GM18508 (cell line): ENCODE data around the gene FZR1.
"Not testable (repeated sequence)": the region's sequence is repeated elsewhere in the genome, so short reads cannot be mapped to it uniquely, and the experiment has no call there.

Experiments used
- ATAC-seq: cut with Tn5 transposase; IDR thresholded peaks from one replicate; pipeline ENCODE4 v1.9.1; 2021; ENCODE audit warnings: moderate number of reproducible peaks; ENCODE audit not compliant: insufficient read depth, unreplicated experiment

FZR1 gene

DNA sequence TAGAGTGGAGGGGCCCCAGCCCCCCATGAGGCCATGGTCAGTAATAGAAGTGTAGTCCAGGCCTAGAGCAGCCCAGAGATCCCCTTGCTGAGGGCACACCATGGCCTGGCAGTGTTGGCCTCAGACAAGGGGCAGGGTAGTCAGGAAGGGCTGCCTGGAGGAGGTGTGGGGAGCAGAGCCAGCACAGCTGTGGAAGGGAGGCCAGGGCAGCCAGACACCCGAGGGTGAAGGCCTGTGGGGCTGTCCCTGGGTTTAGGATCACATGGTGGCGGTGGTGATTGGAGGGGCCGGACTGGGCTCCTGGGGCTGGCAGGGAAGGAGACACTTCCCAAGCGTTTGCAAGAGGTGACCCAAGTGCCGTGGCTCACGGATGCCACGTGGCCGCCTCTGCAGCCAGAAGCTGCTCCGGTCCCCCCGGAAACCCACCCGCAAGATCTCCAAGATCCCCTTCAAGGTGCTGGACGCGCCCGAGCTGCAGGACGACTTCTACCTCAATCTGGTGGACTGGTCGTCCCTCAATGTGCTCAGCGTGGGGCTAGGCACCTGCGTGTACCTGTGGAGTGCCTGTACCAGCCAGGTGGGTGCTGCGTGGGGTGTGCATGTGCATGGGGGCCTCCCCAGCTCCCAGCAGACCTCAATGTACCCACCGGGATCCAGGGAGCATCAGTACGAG lies 21.3 kb downstream of the FZR1 start:
- no peak for ATAC-seq

DNA sequence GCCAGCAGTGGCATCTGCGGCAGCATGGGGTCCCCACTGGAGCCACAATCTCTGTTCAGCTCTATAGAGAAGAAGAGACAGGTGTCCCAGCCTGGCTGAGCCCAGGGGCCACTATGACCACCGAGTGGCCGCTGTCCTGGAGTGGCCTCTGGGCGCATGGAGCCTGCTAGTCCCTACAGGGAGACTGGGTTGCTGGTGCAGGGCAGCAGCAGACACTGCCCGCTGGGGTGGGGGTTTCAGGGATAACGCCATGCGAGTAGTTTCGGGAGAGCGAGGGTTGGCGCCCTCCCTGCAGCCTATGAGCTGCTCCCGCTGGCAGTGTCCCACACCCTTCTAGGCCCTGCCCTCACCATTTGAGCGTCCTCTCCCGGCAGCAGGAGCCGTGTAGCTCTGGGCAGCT lies 22.0 kb downstream of the FZR1 start:
- no peak for ATAC-seq

DNA sequence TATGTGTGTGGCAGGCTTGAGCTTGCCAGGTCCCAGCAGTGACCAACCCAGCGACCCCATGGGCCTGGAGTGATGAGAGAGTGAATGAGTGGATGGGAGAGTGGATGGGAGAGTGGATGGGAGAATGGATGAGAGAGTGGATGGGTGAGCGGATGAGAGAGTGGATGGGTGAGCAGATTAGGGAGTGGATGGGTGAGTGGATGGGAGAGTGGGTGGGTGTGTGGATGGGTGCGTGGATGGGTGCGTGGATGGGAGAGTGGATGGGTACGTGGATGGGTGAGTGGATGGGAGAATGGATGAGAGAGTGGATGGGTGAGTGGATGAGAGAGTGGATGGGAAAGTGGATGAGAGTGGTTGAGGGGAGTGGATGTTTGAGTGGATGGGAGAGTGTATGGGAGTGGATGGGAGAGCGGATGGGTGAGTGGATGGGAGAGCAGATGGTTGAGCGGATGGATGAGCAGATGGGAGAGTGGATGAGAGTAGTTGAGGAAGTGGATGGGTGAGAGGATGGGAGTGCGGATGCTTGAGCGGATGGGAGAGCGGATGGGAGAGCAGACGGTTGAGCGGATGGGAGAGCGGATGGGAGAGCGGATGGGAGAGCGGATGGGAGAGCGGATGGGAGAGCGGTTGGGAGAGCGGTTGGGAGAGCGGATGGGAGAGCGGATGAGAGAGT lies 22.6 kb downstream of the FZR1 start:
- no peak for ATAC-seq

DNA sequence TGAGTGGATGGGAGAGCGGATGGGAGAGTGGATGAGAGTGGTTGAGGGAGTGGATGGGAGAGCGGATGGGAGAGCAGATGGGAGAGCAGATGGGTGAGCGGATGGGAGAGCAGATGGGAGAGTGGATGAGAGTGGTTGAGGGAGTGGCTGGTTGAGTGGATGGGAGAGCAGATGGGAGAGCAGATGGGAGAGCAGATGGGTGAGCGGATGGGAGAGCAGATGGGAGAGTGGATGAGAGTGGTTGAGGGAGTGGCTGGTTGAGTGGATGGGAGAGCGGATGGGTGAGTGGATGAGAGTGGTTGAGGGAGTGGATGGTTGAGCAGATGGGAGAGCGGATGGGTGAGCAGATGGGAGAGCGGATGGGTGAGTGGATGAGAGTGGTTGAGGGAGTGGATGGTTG lies 23.2 kb downstream of the FZR1 start:
- ATAC-seq: not testable (repeated sequence)

DNA sequence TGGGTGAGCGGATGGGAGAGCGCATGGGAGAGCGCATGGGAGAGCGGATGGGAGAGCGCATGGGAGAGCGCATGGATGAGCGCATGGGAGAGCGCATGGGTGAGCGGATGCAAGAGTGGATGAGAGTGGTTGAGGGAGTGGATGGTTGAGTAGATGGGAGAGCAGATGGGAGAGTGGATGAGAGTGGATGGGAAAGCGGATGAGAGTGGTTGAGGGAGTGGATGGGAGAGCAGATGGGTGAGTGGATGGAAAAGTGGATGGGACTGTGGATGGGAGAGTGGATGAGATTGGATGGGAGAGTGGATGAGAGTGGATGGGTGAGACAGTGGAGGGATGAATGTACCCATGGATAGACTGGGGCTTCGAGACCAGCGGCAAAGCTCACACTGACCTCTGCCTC lies 24.3 kb downstream of the FZR1 start:
- no peak for ATAC-seq

DNA sequence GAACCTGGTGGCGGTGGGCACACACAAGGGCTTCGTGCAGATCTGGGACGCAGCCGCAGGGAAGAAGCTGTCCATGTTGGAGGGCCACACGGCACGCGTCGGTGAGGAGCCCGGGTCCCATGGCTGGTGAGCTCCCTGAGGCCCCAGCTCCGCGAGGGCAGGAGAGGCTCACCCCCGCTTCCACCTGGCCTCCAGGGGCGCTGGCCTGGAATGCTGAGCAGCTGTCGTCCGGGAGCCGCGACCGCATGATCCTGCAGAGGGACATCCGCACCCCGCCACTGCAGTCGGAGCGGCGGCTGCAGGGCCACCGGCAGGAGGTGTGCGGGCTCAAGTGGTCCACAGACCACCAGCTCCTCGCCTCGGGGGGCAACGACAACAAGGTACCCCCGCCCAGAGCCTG lies 25.6 kb downstream of the FZR1 start:
- no peak for ATAC-seq

DNA sequence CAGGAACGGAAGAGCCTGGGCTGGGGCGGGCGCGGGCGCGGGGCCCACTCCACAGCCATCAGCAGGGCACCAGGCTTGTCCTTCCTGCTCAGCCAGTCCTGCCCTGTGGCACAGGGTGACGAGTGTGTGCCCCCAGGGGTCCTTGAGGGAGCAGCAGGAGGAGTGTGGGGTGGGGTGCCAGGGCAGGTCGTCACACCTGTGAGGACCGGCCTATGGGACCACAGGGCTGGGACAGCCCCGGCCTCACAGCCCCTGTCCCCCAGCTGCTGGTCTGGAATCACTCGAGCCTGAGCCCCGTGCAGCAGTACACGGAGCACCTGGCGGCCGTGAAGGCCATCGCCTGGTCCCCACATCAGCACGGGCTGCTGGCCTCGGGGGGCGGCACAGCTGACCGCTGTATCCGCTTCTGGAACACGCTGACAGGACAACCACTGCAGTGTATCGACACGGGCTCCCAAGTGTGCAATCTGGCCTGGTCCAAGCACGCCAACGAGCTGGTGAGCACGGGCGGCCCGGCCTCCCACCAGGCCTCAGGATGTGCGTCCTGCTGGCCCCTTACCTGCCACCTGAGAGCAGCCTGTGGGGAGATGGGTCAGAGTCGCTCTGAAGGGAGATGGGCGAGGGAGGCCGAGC lies 26.2 kb downstream of the FZR1 start:
- ATAC-seq: no peak

DNA sequence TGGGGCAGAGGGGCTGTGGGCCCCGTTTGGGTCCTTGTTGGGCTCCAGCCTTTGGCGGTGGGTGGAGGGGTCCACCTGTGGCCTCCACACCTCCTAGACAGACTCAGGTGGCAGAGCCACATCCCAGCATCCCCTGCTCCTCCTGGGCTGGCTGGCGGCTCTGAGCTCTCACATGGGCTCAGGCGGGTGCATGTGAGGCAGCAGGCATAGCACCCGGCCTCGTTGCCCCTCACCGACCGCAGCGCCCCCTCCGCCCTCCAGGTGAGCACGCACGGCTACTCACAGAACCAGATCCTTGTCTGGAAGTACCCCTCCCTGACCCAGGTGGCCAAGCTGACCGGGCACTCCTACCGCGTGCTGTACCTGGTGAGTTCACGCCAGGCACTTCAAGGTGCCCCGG lies 26.9 kb downstream of the FZR1 start:
- no peak for ATAC-seq

DNA sequence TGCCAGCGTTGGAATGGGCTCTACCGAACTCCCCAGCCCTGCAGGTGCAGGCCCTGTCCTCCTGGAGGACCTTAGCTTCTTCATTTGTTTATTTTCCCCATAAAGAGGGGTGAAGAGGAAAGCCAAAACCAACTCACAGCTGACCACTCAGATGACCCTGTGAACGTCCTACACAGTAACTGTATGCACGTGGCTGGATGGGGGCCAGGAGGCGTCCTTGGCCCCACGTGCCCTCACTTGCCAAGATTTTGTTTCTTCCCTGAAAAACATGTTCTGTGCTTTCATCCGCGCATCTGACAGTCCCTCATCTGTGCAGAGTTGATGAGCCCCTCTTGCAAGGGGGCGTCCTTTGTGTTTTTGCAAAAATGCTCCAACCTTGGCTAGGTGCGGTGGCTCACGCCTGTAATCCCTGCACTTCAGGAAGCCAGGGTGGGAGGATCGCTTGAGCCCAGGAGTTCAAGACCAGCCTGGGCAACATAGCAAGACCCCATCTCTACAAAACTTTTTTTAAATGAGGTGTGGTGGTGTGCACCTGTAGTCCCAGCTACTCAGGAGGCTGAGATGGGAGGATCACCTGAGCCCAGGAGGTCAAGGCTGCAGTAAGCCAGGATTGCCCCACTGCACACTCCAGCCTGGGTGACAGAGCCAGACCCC lies 27.6 kb downstream of the FZR1 start:
- ATAC-seq: no peak

DNA sequence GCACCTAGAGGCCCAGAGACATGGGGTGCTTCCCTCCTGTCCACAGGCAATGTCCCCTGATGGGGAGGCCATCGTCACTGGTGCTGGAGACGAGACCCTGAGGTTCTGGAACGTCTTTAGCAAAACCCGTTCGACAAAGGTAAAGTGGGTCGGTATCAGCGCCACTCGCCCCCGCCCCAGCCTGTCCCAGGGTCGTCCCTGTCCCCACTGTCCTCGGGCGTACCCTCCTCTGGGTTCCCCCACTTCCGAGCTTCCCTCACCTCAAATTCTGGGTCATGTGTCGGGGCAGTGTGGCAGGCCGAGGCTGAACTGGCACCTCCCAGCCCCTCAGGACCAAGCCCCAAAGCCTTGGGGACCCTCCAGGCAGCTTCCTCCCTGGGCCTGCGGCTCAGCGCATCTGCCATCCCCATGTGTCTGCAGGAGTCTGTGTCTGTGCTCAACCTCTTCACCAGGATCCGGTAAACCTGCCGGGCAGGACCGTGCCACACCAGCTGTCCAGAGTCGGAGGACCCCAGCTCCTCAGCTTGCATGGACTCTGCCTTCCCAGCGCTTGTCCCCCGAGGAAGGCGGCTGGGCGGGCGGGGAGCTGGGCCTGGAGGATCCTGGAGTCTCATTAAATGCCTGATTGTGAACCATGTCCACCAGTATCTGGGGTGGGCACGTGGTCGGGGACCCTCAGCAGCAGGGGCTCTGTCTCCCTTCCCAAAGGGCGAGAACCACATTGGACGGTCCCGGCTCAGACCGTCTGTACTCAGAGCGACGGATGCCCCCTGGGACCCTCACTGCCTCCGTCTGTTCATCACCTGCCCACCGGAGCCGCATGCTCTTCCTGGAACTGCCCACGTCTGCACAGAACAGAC lies 28.5 kb downstream of the FZR1 start:
- ATAC-seq: no peak

DNA sequence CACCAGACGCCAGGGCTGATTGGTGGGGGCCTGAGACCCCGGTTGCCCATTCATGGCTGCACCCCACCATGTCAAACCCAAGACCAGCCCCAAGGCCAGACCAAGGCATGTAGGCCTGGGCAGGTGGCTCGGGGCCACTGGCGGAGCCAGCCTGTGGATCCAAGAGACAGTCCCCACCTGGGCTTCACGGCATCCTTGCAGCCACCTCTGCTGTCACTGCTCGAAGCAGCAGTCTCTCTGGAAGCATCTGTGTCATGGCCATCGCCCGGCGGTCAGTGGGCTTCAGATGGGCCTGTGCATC lies 29.1 kb downstream of the FZR1 start:
- no peak for ATAC-seq

DNA sequence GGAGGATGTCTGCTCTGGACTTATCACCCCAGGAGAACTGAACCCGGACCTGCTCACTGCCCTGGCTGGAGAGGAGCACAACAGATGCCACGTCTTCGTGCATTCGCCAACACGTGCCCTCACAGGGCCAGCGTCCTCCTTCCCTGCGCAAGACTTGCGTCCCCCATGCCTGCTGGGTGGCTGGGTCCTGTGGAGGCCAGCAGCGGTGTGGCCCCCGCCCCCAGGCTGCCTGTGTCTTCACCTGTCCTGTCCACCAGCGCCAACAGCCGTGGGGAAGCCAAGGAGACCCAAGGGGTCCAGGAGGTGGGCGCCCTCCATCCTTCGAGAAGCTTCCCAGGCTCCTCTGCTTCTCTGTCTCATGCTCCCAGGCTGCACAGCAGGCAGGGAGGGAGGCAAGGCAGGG lies 29.5 kb downstream of the FZR1 start:
- ATAC-seq: no peak

DNA sequence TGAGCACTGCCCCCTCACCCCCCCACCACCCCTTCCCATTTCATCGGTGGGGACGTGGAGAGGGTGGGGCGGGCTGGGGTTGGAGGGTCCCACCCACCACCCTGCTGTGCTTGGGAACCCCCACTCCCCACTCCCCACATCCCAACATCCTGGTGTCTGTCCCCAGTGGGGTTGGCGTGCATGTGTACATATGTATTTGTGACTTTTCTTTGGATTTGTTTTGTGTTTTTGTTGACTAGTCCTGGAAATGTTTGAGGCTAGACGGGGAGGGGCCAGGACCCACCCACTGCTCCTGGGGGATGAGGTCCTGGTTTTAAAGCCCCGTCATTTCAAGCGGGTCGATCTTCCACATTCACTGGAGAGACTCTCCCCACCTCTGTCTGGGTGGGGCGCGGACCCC lies 29.9 kb downstream of the FZR1 start:
- ATAC-seq: no peak

DNA sequence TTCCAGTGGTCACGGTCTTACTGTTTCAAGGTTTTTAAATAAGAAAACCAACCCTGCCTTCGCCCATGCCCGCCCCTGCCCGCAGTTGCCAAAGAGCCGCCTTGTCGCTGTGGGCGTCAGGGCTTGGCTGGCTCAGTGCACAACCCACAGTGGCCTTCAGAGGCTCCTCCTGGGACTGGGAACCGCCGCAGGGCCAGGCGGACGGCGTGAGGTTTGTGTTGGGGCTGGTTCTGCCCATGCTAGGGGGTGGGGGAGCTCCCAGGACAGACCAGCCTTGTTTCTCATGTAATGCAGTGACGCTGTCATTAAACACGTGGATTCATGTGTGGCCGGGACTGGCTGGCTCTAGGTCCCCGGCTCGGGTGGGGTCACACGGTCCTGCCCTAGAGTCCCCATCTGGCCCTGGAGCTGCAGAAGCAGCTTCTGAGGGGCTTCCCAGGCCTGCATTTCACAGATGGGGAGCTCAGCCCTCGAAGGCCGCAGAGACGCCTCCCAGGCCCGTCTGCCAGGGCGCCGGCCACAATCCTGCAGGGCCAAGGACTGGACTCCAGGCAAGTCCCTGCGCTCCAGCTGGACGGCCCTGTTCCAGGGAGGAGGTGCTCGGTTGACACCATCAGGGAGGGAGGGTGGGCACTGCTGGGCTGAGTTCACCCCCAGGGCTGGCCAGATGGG lies 30.5 kb downstream of the FZR1 start:
- no peak for ATAC-seq

DNA sequence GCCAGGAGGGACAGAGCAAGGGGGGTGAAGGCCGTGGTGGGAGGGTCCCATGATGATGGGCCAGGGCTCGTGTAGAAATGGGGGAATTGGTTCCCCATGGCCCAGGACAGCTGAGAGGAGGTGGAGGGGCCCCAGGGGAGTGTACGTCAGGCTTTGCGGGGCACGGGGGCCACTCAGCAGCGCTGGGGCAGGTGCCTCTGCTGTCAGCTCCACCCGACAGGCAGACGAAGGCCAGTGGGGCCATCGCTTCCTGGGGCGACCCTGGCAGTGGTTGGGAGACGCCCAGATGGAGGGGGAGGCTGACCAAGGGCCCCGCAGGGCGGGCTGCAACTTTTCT lies 31.0 kb downstream of the FZR1 start:
- no peak for ATAC-seq

DNA sequence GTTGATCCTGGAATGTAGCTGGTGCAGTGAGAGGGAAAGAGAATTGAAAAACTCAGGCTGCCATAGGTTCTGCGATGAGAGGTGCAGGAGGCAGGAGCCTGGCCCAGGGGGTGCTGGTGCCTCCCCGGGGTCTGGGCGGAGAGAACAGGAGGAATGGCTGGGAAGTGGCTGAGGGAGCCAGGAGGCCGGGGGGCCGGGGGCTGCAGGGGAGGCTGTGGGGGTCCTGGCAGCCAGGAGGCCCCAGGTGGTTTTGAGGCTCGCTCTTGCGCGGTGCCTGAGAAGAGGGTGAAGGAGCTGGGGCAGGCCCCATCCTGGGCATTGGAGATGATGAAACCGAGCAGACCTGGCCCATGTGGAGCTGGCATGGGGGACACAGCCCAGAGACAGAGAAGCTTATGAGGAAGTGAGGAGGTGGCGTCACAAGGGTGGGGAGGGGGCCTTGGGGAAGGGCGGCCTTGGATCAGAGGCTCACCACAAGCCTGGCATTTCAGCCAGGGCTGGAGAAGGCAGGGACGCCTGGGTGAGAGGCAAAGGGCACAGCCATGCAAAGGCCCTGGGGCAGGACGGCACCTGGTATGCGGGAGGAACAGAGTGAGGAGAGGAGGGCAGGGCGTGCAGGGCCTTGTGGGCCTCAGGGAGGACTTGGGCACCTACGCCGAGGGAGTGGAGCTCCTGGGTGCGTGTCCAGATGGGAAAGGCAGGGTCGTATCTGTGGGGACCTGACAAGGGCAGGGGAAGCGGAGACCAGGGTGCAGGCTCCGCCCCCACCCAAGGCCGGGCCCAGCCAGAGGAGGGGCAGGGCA lies 31.5 kb downstream of the FZR1 start:
- no peak for ATAC-seq

DNA sequence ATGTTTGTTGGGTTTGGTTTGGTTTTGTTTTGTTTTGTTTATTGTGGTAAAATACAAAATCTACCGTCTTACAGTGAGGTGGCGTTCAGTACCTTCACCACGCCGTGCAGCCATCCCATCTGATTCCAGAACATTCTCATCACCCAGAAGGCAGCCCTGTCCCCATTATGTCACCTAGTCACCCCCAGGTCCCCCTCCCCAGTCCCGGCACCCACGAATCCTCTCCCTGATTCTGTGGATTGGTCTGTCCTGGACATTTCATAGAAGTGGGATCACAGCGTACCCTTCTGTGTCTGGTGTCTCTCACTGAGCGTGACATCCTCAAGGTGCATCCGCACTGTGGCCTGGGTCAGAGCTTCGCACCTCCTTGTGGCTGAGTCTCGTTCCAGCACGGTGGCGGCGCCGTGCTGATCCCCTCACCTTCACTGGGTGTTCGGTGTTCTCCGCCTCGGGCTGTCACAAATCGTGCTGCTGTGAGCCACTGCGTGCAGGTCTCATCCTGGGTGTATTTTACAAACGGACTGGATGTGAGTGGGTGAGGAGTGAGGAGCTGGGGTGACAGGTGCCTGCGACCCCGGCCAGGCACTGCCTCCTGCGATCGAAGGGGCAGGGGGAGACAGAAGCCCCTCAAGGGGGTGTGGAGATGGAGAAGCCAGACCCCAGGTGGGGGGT lies 32.3 kb downstream of the FZR1 start:
- no peak for ATAC-seq

DNA sequence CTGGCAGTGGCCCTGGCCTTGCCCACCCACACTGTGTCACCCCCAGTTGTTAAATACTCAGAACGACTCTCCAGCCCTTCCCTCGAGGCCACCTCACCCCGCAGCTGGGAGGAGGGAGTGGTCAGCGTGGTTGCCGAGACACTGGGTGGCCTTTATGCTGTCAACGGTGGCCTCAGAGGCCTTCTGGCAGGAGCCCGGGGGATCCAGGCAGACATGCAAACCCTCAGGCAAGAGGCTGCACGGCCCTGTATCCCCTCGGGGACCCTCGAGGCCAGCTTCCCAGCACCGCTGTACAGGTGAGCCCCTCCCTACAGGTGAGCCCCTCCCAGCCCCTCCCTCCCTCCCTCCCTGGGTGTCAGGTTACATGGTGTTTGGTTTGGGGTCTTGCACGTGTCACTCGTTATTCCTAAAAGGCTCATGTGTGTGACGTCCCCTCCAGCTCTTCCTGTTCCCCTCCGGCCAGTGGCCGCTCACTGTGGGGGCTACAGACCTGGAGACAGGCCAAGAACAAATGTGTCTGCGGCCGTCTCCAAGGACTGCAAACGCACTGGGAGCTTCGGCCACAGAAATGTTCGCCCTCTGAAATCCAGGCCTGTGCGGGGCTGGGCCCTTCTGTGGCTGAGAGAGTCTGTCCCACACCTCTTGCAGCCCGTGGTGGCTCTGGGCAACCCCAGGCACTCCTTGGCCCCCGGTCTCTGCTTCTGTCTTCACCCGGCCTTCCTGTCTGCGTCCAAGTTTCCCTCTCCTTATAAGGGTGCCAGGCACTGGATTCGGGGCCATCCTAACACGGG lies 33.0 kb downstream of the FZR1 start, which contains the start of gene TEKTIP1:
TSS of gene TEKTIP1 (plus strand) at position 210 of the 791 bp plus-strand sequence. CDS start at position 214, 4 bp downstream.
- ATAC-seq: no peak
